Skeletal muscle cell (primary cell): ENCODE measurements around the gene MACROD2.

ENCODE experiments used
- DNase-seq: peaks from one replicate; pipeline ENCODE4 v3.0.0-alpha.2; 2010; ENCODE audit warnings: low read depth
- H3K4me3 ChIP-seq: 2 replicates; pipeline ENCODE4 v1.5.1; 2011; ENCODE audit warnings: low read depth, mild to moderate bottlenecking, control low read depth, low read length, moderate library complexity

MACROD2 gene

DNA sequence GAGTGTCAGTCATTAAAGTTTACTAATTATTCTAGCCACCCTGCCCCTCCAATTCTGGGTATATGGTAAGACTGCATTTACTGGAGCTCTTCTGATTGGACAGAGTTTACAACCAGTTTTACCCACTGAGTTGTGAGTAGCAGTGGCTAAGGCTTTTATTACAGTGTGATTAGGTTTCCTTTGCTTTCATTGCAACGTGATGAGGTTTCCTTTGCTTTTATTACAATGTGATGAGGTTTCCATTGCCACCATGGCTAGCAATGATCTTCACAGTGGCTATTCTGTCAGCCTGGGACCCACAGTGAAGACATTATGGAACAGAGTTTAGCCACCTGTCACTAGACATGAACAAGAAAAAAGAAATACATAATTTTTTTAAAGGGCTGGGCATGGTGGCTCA is 1052.3 kb downstream of the MACROD2 start:
- no peak overlapping the region for H3K4me3 ChIP-seq
- DNase-seq, result no peak

DNA sequence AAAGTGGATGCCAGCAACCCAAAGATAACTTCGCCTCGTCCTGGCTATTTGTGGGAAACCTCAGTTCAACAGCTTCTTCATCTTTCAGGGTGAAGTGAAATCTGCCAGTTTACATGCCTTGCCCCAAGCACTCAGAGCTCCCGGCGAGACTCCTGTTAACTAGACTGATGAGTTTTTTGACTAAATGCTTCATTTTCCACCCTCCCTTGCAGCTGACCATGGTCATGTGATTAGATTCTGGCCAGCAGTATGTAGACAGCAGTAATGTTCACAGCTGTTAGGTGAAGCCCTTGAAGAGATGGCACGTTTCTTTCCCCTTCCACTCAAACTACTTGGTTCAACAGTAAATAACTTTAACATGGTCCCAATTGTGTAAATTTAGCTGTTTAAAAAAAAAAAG is 1060.9 kb downstream of the MACROD2 start:
- no peak overlapping the region for H3K4me3 ChIP-seq
- no peak for DNase-seq

DNA sequence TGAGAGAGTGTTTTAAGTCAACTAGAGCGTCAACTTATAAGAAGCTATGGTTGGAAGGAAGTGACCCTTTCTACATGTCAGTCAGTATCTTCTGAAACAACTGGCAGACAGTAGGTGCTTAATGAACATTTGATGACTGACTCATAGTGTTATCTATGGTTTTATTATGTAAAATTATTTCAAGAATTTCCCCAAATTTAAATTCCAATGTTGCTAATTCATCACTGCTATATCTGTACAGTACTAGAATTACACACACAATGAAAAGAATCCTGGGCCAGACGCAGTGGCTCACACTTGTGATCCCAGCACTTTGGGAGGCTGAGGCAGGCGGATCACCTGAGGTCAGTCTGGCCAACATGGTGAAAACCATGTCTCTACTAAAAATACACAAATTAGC is 1063.5 kb downstream of the MACROD2 start:
- no peak for DNase-seq
- H3K4me3 ChIP-seq, result no peak overlapping the region

DNA sequence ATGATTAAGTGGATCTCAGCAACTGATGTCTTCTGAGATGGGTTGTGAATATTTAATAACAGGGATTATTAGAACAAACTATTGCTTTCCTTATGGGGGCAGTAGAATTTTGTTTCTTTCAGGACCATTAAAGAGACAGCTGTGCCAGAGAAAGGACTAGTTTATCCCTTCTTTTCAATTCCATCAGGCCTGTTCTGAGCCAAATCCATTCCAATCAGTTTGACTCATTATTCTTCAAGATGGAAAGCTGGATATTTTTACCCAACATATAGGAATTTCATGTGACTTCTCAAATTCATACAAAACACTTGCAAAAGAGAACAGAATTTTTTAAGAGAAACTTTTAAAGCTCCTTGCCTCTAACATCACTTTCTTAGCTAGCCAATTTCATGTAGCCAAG is 1064.1 kb downstream of the MACROD2 start:
- no peak overlapping the region for H3K4me3 ChIP-seq
- DNase-seq, result no peak

DNA sequence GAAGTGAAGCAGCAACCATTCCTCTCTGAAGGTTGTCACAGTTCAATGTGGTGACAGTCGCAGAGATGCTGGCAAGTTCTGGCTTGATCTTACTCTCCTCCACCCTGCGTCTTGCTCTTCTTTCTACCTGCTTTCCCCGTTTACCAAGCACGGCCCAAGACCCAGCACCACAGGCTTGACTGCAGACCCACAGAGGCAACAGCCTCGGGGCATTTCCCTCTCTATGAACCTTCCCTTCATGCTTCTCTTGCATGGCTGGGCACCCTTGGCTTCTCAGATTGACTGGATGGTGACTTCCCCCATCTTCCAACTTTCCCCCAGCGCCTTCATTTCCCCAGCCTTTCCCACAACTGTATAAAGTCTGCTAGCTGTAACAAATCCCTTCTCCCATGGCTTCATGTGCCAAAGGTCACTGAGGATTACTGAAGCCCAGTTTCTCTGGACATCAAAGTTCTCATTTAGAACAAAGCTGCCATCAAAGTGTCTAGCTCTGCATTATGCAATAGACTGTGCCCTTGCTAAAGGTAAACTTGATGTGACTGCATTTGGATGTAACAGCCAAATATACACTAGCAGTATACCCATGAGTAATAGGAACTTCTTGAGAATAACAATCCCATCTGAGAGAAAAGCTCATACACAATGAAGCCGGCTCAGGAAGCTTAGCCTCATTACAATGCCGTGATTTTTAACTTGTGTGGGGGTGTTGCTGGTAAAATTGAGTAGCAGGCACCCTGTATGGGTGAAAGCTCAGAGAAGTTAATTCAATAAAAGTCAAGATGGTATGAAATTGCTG is 1065.1 kb downstream of the MACROD2 start:
- H3K4me3 ChIP-seq, result no peak overlapping the region
- DNase-seq, result no peak

DNA sequence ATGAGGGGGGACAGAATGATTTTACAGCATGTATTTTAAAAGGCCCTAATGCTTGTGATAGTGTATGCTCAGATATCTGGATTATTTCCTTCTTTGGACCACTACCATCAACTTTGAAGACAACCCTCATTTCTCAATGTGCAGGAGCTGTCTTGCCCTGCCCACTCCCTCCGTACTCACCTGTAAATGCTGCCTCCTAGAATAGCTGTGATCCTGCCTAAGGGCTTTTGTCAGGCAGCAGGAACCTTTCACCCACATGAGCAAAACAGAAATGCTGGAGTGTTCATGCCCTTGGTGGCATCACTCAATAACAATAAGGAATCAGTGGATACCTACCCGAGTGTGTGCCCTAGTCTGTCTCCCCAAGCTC is 1065.7 kb downstream of the MACROD2 start:
- no peak for DNase-seq
- H3K4me3 ChIP-seq, result no peak overlapping the region

GRCh38 chr20:15061955-15062354 is 1066.6 kb downstream of the MACROD2 start:
- H3K4me3 ChIP-seq, result no peak overlapping the region
- no peak for DNase-seq

DNA sequence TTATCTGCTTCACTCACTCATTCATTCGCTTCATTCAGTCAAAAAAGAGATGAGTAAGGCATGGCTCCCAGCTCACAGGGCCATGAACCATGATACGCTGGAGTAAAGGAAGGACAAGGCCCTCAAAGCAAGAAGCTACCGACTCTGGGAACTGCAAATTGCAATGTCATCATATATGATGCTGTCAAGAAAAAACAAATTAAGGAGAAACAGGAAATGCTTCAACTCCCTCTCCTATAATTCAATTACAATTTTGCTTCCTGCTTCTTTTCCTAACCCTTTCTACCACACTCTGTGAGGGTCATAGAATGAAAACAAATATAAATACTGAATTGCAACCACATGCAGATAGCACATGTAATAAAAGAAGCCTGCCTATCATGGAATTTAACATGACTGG is 1067.8 kb downstream of the MACROD2 start:
- no peak overlapping the region for H3K4me3 ChIP-seq
- no peak for DNase-seq

DNA sequence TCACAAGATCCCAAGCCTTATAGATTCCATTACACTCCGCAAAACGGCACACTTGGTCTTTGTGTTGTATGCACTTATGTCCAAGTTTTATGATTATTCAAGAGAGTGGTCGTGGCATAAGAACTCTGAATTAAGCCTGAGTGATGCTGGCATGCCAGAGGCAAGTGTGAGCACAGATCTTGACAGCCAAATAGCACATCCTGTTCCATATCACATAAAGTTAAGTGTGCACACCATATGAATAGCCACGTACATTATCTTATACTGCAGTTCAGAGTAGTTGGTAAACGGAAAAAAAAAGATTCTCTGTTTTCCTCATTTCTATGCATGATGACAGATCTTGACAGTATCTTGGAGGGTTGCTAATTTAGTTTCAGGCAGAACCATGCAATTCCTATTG is 1069.4 kb downstream of the MACROD2 start:
- DNase-seq, result no peak
- no peak overlapping the region for H3K4me3 ChIP-seq

DNA sequence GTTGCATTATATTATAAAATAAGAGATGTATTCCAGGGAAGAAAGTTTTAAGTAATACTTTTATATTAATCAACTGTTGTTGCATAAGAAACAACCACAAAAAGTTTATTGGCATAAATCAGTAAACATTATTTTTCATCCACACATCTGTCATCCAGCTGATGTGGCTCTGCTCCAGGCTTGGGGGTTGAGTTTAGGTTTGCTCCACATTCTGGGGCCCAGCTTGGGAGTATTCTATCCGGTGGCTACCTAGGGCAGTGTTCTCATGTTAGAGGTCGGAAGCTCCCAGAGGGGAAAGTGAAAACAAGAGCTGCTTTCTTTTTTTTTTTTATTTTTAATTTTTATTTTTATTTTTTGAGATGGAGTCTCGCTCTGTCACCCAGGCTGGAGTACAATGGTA is 1070.5 kb downstream of the MACROD2 start:
- H3K4me3 ChIP-seq, result no peak overlapping the region

GRCh38 chr20:15068486-15068885 is 1073.2 kb downstream of the MACROD2 start:
- no peak for DNase-seq
- H3K4me3 ChIP-seq, result no peak overlapping the region

More for the DNA sequence above, 1070.5 kb downstream of the MACROD2 start:
- DNase-seq, result no peak

DNA sequence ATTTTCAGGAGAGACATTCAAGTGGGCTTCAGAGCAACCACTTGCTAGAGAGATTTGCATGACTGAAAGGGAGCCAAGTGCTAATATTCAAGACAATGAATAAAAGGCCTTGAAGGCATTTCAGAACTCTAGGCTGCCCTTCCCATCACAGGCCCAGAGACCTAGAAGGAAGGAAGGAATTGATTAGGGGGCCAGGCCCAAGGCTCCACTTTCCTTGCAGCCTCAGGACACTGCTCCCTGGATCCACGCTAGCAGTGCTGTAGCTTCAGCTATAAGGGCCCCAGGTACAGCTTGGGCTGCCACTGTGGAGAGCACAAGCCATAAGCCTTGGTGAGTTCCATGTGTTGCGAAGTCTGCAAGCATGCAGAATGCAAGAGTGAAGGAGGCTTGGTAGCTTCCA is 1074.0 kb downstream of the MACROD2 start:
- DNase-seq, result no peak
- H3K4me3 ChIP-seq, result no peak overlapping the region

DNA sequence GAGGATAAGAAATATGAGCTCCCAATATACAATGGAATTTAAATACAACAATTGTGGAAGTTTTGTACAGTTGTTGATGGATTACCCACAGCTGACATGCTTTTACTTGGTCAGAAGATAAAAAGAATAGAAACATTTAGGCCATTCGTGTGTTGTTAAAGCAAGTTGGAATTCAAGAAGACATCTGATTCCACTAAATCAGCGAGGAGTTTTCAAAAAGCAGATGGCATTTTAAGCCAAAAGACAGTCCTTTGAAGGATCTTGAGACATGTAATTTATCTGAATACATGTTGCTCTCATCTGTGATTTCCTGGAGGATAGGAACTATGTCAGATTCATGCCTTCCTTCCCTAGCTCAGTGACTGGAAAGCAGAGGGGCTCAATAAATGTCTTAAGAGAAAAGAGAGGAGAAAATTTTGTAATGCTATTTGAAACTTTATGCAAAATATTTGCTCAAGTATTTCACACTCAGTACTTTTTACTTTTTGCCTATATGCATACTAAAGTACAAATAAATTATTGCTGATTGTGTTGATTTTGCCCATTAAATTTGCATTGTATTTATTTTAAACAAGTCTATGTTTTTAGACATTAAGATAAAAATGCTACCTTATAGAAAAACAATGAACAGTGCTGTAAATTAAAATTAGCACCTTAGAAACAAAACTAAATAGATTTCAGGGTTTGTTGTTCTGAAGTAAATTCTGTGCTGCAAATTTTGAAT is 1075.9 kb downstream of the MACROD2 start:
- DNase-seq, result no peak
- H3K4me3 ChIP-seq, result no peak overlapping the region

DNA sequence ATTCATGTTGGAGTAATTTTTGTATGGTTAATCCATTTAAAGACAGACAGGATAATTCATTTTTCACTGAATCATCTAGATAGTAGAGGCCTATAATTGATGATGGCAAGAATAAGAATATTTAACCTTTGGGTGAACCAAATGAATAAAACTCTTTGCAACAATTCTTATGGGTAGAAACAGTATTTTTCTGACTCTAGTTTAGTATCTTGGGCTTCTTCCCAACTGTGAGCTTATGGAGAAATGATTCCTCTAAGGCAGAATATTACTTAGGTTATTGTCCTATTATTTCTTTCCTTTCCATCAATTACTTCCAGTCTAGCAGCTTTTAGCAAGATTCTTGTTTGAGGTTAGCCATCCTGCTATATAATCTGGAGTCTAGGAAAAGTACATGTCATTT is 1077.0 kb downstream of the MACROD2 start:
- no peak for DNase-seq
- H3K4me3 ChIP-seq, result no peak overlapping the region

- no peak for DNase-seq
- H3K4me3 ChIP-seq, result no peak overlapping the region
These were observed 1080.3 kb downstream of the MACROD2 start for GRCh38 chr20:15075586-15075985.

- DNase-seq, result no peak
- H3K4me3 ChIP-seq, result no peak overlapping the region
These were observed 1081.5 kb downstream of the MACROD2 start for GRCh38 chr20:15076785-15077184.

GRCh38 chr20:15077733-15078250 is 1082.5 kb downstream of the MACROD2 start:
- DNase-seq, result no peak
- H3K4me3 ChIP-seq, result no peak overlapping the region

DNA sequence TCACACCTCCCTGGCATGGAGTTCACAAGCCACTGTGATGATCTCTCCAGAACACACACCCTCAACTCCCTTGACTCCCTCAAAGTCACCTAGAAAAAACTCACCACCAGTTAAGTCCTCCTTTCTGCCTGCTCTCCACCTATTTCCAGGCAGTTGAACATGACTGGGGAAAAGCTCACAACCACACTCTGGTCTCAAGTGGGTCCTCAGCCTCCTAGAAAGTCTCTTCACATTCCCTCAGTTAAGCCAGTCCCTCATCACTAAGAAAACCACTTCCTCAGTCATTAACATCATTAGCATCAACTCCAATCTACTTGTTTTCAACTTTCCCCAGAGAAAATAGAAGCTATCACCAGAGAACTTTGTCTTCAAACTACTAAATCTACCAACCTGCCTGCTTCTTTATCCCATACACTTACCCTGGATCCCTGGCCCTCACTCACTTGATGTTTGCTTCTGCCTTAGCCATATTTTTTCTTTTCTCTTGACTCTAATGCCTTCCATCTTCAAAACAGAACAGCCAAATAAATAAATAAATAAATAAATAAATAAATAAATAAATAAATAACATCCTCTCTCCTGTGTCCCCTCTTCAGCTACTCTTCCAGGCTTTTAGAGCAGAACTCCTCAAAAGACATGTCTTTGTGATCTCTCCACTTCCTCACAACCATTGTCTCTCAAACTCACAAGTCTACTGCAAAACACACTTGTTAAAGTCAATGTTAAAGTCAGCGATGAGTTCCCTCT is 1084.5 kb downstream of the MACROD2 start:
- no peak overlapping the region for H3K4me3 ChIP-seq
- DNase-seq, result no peak

DNA sequence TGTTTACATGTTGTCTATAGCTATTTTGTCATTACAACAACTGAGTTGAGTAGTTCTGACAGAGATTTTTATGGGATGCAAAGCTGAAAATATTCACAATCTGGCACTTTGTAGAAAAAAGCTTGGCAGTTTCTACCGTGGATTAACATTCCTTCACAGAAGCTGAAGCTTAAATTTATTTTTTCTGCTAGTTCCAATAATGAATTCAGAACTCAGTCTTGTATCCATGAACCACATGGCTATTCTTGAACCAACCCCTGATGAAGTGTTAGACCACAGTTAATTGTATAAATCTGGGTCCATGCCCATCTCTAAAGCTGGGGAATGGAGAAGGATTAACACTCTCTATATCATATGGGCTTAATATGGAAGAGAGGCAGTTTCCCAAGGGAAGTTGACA is 1085.9 kb downstream of the MACROD2 start:
- H3K4me3 ChIP-seq, result no peak overlapping the region
- no peak for DNase-seq

GRCh38 chr20:15091421-15092037 is 1096.2 kb downstream of the MACROD2 start:
- no peak for DNase-seq

More at GRCh38 chr20:15091421-15092037, 1096.2 kb downstream of the MACROD2 start:
- H3K4me3 ChIP-seq, result no peak overlapping the region
